IMR-90 (cell line): ENCODE data around the gene COL15A1.

ENCODE experiments used
- CTCF ChIP-seq: conservative IDR thresholded peaks from 2 replicates; pipeline ENCODE4 v1.5.1; 2012; ENCODE audit warnings: mild to moderate bottlenecking, low read depth, low read length, improper control_type of control experiment
- NFE2L2 ChIP-seq: fragments of 150-350 bp; IDR thresholded peaks from 2 replicates; pipeline ENCODE4 v1.6.1; 2016; ENCODE audit warnings: low read depth, mild to moderate bottlenecking, low read length
- POLR2A ChIP-seq: IDR thresholded peaks from 2 replicates; pipeline ENCODE4 v1.6.1; 2012; ENCODE audit warnings: mild to moderate bottlenecking, low read depth, low read length
- RCOR1 ChIP-seq: IDR thresholded peaks from 2 replicates; pipeline ENCODE4 v1.6.1; 2012; ENCODE audit warnings: mild to moderate bottlenecking, low read length, improper control_type of control experiment; ENCODE audit not compliant: insufficient replicate concordance

GRCh38 chr9:98924946-98925820 is 18.5 kb upstream of the COL15A1 start:
- no peak for TF ChIP-seq RCOR1
- no peak for TF ChIP-seq NFE2L2
- TF ChIP-seq POLR2A = no peak
- no peak for TF ChIP-seq CTCF
